Panc1 (cell line): ENCODE measurements around the gene STK17B. TPM values are rescaled to one million over a fixed set of nuclear protein-coding genes. Genes with fewer than 3 reads are reported as not detected.

ENCODE experiments used
- ATAC-seq: fragments of 200-7000 bp; cut with Tn5 transposase; 2 replicates; pipeline ENCODE4 v1.9.1; 2020; ENCODE audit warnings: mild to moderate bottlenecking, moderate library complexity
- BruUV-seq: library from RNA; stranded (reverse); fragments of 400-500 nt; replicated peaks from 2 replicates; lab custom pipeline; 2021; lab: Mats Ljungman, UMichigan
- CTCF ChIA-PET: fragments of 300-600 bp; sonication (Branson Sonifier 250); formaldehyde crosslinking; loops from one replicate; lab custom pipeline; 2022; ENCODE audit warnings: antibody characterized with exemption; lab: Charles Lee
- POLR2A ChIA-PET: fragments of 300-600 bp; sonication (Branson Sonifier 250); formaldehyde crosslinking; loops from one replicate; lab custom pipeline; 2022; ENCODE audit warnings: antibody characterized with exemption; lab: Charles Lee
- DNase-seq: peaks from one replicate; pipeline ENCODE4 v3.0.0-alpha.2; 2010; ENCODE audit warnings: low read depth, low spot score
- H3K27ac ChIP-seq: 2 replicates; pipeline ENCODE4 v1.5.1; 2011; ENCODE audit warnings: mild to moderate bottlenecking, low read length, inconsistent platforms
- H3K27me3 ChIP-seq: fragments of 200-500 bp; sonication (Bioruptor generic); 2 replicates; pipeline ENCODE4 v1.6.0; 2014; ENCODE audit warnings: low read length, inconsistent platforms; ENCODE audit not compliant: control insufficient read depth, insufficient read depth
- H3K36me3 ChIP-seq: fragments of 200-500 bp; sonication (Bioruptor generic); 2 replicates; pipeline ENCODE4 v1.5.1; 2014; ENCODE audit warnings: inconsistent platforms, mild to moderate bottlenecking, low read length, moderate library complexity; ENCODE audit not compliant: control insufficient read depth, insufficient read depth
- H3K4me1 ChIP-seq: 2 replicates; pipeline ENCODE4 v1.5.1; 2011; ENCODE audit warnings: inconsistent platforms, mild to moderate bottlenecking, low read length, moderate library complexity; ENCODE audit not compliant: control insufficient read depth, insufficient read depth
- H3K4me3 ChIP-seq, 2 experiments: 2 replicates each; pipeline ENCODE4 v1.5.1; 2011 to 2012; ENCODE audit warnings: low read depth in 2 of 2, low read length in 2 of 2, mild to moderate bottlenecking in 2 of 2, inconsistent platforms in 1 of 2, moderate library complexity in 1 of 2
- H3K9me3 ChIP-seq: fragments of 200-500 bp; sonication (Bioruptor generic); 2 replicates; pipeline ENCODE4 v1.5.1; 2014; ENCODE audit warnings: low read depth, mild to moderate bottlenecking, inconsistent platforms, low read length, moderate library complexity; ENCODE audit not compliant: control insufficient read depth, insufficient read depth
- POLR2AphosphoS5 ChIP-seq: IDR thresholded peaks from 2 replicates; pipeline ENCODE4 v1.6.1; 2012; ENCODE audit warnings: mild to moderate bottlenecking, low read depth, low read length, moderate library complexity
- SIN3A ChIP-seq: IDR thresholded peaks from 2 replicates; pipeline ENCODE4 v1.6.1; 2012; ENCODE audit warnings: low read depth, mild to moderate bottlenecking, low read length, moderate library complexity, borderline replicate concordance; ENCODE audit not compliant: insufficient read depth
- TCF7L2 ChIP-seq: IDR thresholded peaks from 2 replicates; pipeline ENCODE4 v1.6.1; 2011; ENCODE audit warnings: mild to moderate bottlenecking, low read depth, low read length, inconsistent platforms
- in situ Hi-C: cut with HindIII; loops from 2 replicates; pipeline ENCODE4 v1.10.0; 2016; ENCODE audit warnings: low sequenced_read_pairs, low pct_unique_long_range_greater_than_20kb
- intact Hi-C: fragments of 100-400 bp; cut with micrococcal nuclease; formaldehyde crosslinking; loops from one replicate; pipeline ENCODE4 v1.10.0; 2022; ENCODE audit not compliant: unreplicated experiment
- total RNA-seq: library from RNA; stranded (reverse); gene quantifications from one replicate; pipeline ENCODE4 v1.2.1, GENCODE V29; 2021; ENCODE audit not compliant: unreplicated experiment
- TF ChIP-seq, protein P1 (sequence below): fragments of 450-650 bp; IDR thresholded peaks from 2 replicates; pipeline ENCODE4 v1.5.1; 2017; ENCODE audit warnings: mild to moderate bottlenecking
- TF ChIP-seq, protein P2 (sequence below), 2 experiments: IDR thresholded peaks; 2 replicates each; pipeline ENCODE4 v1.6.1; 2011 to 2012; ENCODE audit warnings: low read depth in 2 of 2, control low read depth in 1 of 2, low read length in 1 of 2, mild to moderate bottlenecking in 1 of 2, moderate library complexity in 1 of 2; ENCODE audit not compliant: insufficient read depth in 1 of 2

Gene STK17B
- total RNA-seq, 1 experiment from 2014 or later: 19.3 TPM

DNA sequence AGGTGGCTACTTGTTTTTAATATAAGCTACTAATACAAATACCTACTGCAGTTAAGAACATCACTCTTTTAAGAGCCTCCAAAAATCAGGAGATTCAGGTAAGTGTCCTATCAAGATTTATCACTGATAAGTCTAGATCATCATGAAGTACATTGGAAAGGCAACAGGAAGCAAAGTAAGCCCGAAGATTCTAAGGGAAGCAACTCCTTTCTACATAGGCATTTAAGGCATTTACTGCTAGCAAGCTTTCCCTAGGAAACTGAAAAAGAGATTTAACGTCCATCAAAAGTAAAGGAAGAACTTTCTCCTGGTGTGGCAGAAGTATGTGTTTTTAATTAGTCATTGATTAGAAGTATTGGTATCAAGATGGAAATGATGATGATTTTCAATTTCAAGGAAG, 3.7 kb downstream of the STK17B start:
- BruUV-seq: no TSS peak
- peaks cover 42% of the 10 kb centered on the region for H3K4me1 ChIP-seq
- ChIA-PET POLR2A (interaction anchor here (0.7 kb wide), 1 partner anchor 169 kb away, joined by 3 read pairs; no protein-coding TSS in a partner anchor), CTCF (no interaction called here)
- in situ Hi-C loops (no loop called here), intact Hi-C loops (no loop called here)
- no peak for ATAC-seq
- peak overlapping the region; percentile 38 to 96; a peak in 3 of 4 replicates for H3K4me3 ChIP-seq
- H3K27ac ChIP-seq: peak overlapping the region; percentile 89
- DNase-seq: no peak
- no peaks in the 10 kb centered on the region for H3K27me3 ChIP-seq
- TF ChIP-seq, protein P1, sequence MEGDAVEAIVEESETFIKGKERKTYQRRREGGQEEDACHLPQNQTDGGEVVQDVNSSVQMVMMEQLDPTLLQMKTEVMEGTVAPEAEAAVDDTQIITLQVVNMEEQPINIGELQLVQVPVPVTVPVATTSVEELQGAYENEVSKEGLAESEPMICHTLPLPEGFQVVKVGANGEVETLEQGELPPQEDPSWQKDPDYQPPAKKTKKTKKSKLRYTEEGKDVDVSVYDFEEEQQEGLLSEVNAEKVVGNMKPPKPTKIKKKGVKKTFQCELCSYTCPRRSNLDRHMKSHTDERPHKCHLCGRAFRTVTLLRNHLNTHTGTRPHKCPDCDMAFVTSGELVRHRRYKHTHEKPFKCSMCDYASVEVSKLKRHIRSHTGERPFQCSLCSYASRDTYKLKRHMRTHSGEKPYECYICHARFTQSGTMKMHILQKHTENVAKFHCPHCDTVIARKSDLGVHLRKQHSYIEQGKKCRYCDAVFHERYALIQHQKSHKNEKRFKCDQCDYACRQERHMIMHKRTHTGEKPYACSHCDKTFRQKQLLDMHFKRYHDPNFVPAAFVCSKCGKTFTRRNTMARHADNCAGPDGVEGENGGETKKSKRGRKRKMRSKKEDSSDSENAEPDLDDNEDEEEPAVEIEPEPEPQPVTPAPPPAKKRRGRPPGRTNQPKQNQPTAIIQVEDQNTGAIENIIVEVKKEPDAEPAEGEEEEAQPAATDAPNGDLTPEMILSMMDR: no peak
- H3K9me3 ChIP-seq: no peaks in the 10 kb centered on the region
- peaks cover 6% of the 10 kb centered on the region; the same call in 1 of the 2 replicates for H3K36me3 ChIP-seq

DNA sequence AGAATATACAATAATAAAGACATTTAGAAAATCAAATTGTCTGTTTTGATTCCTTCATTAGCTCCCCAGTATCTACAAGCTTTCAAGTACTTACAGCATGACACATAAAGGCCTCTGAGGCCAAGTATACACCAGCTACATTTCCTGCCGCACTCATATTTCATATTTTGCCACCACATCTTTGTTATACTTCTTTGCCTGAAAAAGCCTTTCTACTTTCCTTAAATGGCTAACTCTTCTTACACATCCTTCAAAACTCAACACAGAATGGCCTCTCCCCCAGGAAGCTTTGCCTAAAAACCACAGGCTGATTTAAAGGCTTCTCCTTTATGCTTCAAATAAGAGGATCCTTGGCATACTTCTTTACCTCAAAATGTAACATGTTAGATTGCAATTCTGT, 4.5 kb downstream of the STK17B start:
- H3K4me3 ChIP-seq: peak overlapping the region; percentile 14 to 38; a peak in 3 of 4 replicates
- POLR2A ChIA-PET: no interaction called here
- in situ Hi-C loops: no loop called here
- H3K27ac ChIP-seq: peak overlapping the region; percentile 89
- no peaks in the 10 kb centered on the region for H3K27me3 ChIP-seq
- intact Hi-C loops: no loop called here
- DNase-seq (no peak), ATAC-seq (no peak)
- TF ChIP-seq TCF7L2 (no peak), SIN3A (no peak), POLR2AphosphoS5 (no peak)
- TF ChIP-seq, protein P2, sequence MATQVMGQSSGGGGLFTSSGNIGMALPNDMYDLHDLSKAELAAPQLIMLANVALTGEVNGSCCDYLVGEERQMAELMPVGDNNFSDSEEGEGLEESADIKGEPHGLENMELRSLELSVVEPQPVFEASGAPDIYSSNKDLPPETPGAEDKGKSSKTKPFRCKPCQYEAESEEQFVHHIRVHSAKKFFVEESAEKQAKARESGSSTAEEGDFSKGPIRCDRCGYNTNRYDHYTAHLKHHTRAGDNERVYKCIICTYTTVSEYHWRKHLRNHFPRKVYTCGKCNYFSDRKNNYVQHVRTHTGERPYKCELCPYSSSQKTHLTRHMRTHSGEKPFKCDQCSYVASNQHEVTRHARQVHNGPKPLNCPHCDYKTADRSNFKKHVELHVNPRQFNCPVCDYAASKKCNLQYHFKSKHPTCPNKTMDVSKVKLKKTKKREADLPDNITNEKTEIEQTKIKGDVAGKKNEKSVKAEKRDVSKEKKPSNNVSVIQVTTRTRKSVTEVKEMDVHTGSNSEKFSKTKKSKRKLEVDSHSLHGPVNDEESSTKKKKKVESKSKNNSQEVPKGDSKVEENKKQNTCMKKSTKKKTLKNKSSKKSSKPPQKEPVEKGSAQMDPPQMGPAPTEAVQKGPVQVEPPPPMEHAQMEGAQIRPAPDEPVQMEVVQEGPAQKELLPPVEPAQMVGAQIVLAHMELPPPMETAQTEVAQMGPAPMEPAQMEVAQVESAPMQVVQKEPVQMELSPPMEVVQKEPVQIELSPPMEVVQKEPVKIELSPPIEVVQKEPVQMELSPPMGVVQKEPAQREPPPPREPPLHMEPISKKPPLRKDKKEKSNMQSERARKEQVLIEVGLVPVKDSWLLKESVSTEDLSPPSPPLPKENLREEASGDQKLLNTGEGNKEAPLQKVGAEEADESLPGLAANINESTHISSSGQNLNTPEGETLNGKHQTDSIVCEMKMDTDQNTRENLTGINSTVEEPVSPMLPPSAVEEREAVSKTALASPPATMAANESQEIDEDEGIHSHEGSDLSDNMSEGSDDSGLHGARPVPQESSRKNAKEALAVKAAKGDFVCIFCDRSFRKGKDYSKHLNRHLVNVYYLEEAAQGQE (IDR thresholded peaks at IDR 0.05; ENCODE audit: insufficient read depth in 1 of 2, low read depth in 2 of 2, low read length in 1 of 2): no peak
- TF ChIP-seq, protein P1: no peak
- H3K36me3 ChIP-seq: peaks cover 6% of the 10 kb centered on the region; the same call in 1 of the 2 replicates
- no peaks in the 10 kb centered on the region for H3K9me3 ChIP-seq
- BruUV-seq: no TSS peak
- CTCF ChIA-PET: no interaction called here
- H3K4me1 ChIP-seq: peaks cover 36% of the 10 kb centered on the region
